OCI-LY7 (cell line): ENCODE data around the gene CBFB.

Experiments used
- CTCF ChIP-seq: fragments of 200-600 bp; sonication (generic); conservative IDR thresholded peaks from 2 replicates; pipeline ENCODE4 v1.5.1; 2014; ENCODE audit warnings: mild to moderate bottlenecking, antibody characterized with exemption, low read length, moderate library complexity, mixed read lengths
- EZH2phosphoT487 ChIP-seq: fragments of 200-600 bp; sonication (generic); IDR thresholded peaks from 2 replicates; pipeline ENCODE4 v1.6.1; 2018; ENCODE audit warnings: low read depth, borderline replicate concordance, mild to moderate bottlenecking, mixed run types, antibody characterized with exemption, low read length, moderate library complexity, mixed read lengths

- no peak for TF ChIP-seq CTCF
- TF ChIP-seq EZH2phosphoT487 = no peak
These were observed 121.3 kb downstream of the CBFB start for GRCh38 chr16:67150047-67150832.
